GM11168 (cell line): ENCODE results near the gene RAX.
"Not testable (repeated sequence)": the region's sequence is repeated elsewhere in the genome, so short reads cannot be mapped to it uniquely, and the experiment has no call there.

Experiments
- in situ Hi-C: fragments of 300-500 bp; cut with MboI; formaldehyde crosslinking; loops from one replicate; pipeline ENCODE4 v1.12.0; 2022; ENCODE audit warnings: low sequenced_read_pairs; ENCODE audit not compliant: unreplicated experiment

Gene RAX

GRCh38 chr18:59255491-59255890 lies 17.8 kb downstream of the RAX start:
- in situ Hi-C loops, result not testable (repeated sequence)

- in situ Hi-C loops, result no loop called here
Observed at GRCh38 chr18:59249199-59249774, 24.0 kb downstream of the RAX start.

- in situ Hi-C loops, result no loop called here
Observed at GRCh38 chr18:59246796-59247195, 26.5 kb downstream of the RAX start.

- in situ Hi-C loops, result no loop called here
Observed at GRCh38 chr18:59242906-59243305, 30.3 kb downstream of the RAX start.

- in situ Hi-C loops, result no loop called here
Observed at GRCh38 chr18:59239642-59240041, 33.6 kb downstream of the RAX start.

- in situ Hi-C loops, result no loop called here
Observed at GRCh38 chr18:59238385-59238784, 34.9 kb downstream of the RAX start.

GRCh38 chr18:59233017-59233410 lies 40.2 kb downstream of the RAX start:
- in situ Hi-C loops, result no loop called here

GRCh38 chr18:59232309-59233016 lies 40.8 kb downstream of the RAX start:
- in situ Hi-C loops, result no loop called here

- in situ Hi-C loops, result no loop called here
Observed at GRCh38 chr18:59231877-59232276, 41.4 kb downstream of the RAX start.

- in situ Hi-C loops, result no loop called here
Observed at GRCh38 chr18:59231114-59231513, 42.1 kb downstream of the RAX start.

GRCh38 chr18:59229701-59230443 lies 43.4 kb downstream of the RAX start:
- in situ Hi-C loops, result no loop called here

GRCh38 chr18:59229191-59229590 lies 44.1 kb downstream of the RAX start:
- in situ Hi-C loops, result no loop called here

GRCh38 chr18:59228351-59228750 lies 44.9 kb downstream of the RAX start:
- in situ Hi-C loops, result no loop called here

GRCh38 chr18:59222341-59222740 lies 50.9 kb downstream of the RAX start:
- in situ Hi-C loops, result no loop called here

- in situ Hi-C loops, result no loop called here
Observed at GRCh38 chr18:59220784-59221765, 52.2 kb downstream of the RAX start.

GRCh38 chr18:59220164-59220783 lies 53.0 kb downstream of the RAX start:
- in situ Hi-C loops, result no loop called here

GRCh38 chr18:59219672-59220163 lies 53.5 kb downstream of the RAX start, which contains the start of gene GRP:
Gene GRP, plus strand, starts transcription at chr18:59220158. Its CDS starts 108 bp downstream, at chr18:59220266.
- in situ Hi-C loops, result no loop called here

- in situ Hi-C loops, result no loop called here
Observed at GRCh38 chr18:59218018-59218417, 55.2 kb downstream of the RAX start.
